Activated T-cell treated with anti-CD3 and anti-CD28 coated beads, Interleukin-2, amount 50 U/mL, for 1 hour (primary cell): ENCODE data around the gene TLK1.
A peak's percentile ranks its signal among the peaks of the same experiment; 100 is the strongest.

ENCODE experiments used
- DNase-seq: peaks from one replicate; pipeline ENCODE4 v3.0.0-alpha.2; 2020

TLK1 gene

GRCh38 chr2:171160119-171160955, at the start of gene TLK1:
Gene TLK1 (minus strand): TSS chr2:171160893. CDS start chr2:171160428, 465 bp downstream.
- peak; percentile 82 for DNase-seq

- DNase-seq = no peak
These were observed 49.6 kb upstream of the TLK1 start for GRCh38 chr2:171210216-171210863.

- no peak for DNase-seq
These were observed 48.0 kb upstream of the TLK1 start for GRCh38 chr2:171208657-171209056.

GRCh38 chr2:171206422-171207115, 45.9 kb upstream of the TLK1 start:
- no peak for DNase-seq

- no peak for DNase-seq
These were observed 44.9 kb upstream of the TLK1 start for GRCh38 chr2:171205551-171205950.

GRCh38 chr2:171201767-171202166, 41.1 kb upstream of the TLK1 start:
- DNase-seq = no peak

- no peak for DNase-seq
These were observed 40.6 kb upstream of the TLK1 start for GRCh38 chr2:171201271-171201670.

GRCh38 chr2:171200469-171200868, 39.8 kb upstream of the TLK1 start:
- no peak for DNase-seq

- no peak for DNase-seq
These were observed 30.3 kb upstream of the TLK1 start for GRCh38 chr2:171191021-171191420.

GRCh38 chr2:171187819-171188218, 27.1 kb upstream of the TLK1 start:
- DNase-seq = no peak

- DNase-seq = no peak
These were observed 26.5 kb upstream of the TLK1 start for GRCh38 chr2:171187177-171187576.

- no peak for DNase-seq
These were observed 25.2 kb upstream of the TLK1 start for GRCh38 chr2:171185941-171186340.

- no peak for DNase-seq
These were observed 24.6 kb upstream of the TLK1 start for GRCh38 chr2:171185165-171185818.

GRCh38 chr2:171181064-171182049, 20.7 kb upstream of the TLK1 start:
- DNase-seq = no peak

GRCh38 chr2:171180229-171180930, 19.7 kb upstream of the TLK1 start:
- no peak for DNase-seq

GRCh38 chr2:171178993-171179392, 18.3 kb upstream of the TLK1 start:
- DNase-seq = no peak

- no peak for DNase-seq
These were observed 15.8 kb upstream of the TLK1 start for GRCh38 chr2:171176516-171176915.

- DNase-seq = no peak
These were observed 13.4 kb upstream of the TLK1 start for GRCh38 chr2:171174075-171174474.

- DNase-seq = no peak
These were observed 12.4 kb upstream of the TLK1 start for GRCh38 chr2:171173087-171173486.

GRCh38 chr2:171171808-171172207, 11.1 kb upstream of the TLK1 start:
- DNase-seq = no peak

GRCh38 chr2:171169839-171170238, 9.1 kb upstream of the TLK1 start:
- no peak for DNase-seq
